HCT116 (cell line): ENCODE results near the gene GALT.
A peak's percentile ranks its signal among the peaks of the same experiment; 100 is the strongest.

ENCODE experiments used
- EGR1 ChIP-seq: IDR thresholded peaks from 2 replicates; pipeline ENCODE4 v1.6.1; 2012; ENCODE audit warnings: low read depth
- POLR2A ChIP-seq: IDR thresholded peaks from 2 replicates; pipeline ENCODE4 v1.7.0; 2011; ENCODE audit warnings: borderline replicate concordance; ENCODE audit not compliant: insufficient read depth, insufficient read length; ENCODE audit errors: extremely low read depth
- TF ChIP-seq, protein P1 (sequence below), 3 experiments: fragments of 200-600 bp in 1 of 3; sonication (generic) in 1 of 3; IDR thresholded peaks in 2 of 3; conservative IDR thresholded peaks in 1 of 3; 2 replicates each; pipeline ENCODE4 v1.5.1; 2012 to 2017; ENCODE audit warnings: low read depth in 2 of 3, low read length in 2 of 3, antibody characterized with exemption in 1 of 3, borderline replicate concordance in 1 of 3, control low read depth in 1 of 3, mild to moderate bottlenecking in 1 of 3, mixed read lengths in 1 of 3, mixed run types in 1 of 3, moderate library complexity in 1 of 3; ENCODE audit not compliant: insufficient read depth in 1 of 3

DNA sequence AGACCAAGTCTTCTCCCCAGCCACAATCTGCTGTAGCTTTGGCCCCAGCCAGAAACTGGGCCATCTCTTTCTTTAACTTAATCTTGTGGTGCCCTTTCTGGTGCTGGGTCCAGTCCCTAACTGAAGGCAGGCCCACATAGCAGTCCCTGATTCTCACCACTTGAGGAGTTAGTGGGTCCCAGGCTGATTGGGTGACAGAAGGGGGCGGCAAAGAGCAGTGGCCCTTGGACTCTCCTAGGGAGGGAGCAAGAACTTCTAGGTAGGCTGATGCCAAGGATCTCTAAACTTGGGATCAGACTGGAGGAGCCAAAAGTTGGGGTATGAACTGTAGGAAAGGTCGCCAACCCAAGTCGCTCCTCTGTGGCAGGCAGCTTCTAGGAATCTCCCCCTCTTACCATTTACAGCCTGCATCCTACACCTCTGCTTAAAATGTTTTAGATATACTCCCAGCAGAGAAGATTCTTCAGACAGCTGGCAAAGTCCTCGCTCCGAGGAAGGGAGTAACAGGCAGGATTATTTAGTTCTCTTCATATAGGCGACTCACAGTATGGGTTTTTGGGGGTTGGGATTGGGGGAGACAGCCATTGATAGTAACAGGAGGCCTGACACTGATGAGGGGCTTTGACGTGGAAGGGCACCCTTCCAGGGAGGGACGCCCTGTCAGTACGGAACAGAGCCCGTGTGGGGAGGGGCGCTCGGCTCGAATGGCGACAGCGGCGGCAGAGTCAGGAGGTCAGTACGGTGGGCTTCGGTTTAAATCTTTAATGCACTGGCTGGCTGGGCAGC lies 18.0 kb downstream of the GALT start:
- TF ChIP-seq, protein P1, sequence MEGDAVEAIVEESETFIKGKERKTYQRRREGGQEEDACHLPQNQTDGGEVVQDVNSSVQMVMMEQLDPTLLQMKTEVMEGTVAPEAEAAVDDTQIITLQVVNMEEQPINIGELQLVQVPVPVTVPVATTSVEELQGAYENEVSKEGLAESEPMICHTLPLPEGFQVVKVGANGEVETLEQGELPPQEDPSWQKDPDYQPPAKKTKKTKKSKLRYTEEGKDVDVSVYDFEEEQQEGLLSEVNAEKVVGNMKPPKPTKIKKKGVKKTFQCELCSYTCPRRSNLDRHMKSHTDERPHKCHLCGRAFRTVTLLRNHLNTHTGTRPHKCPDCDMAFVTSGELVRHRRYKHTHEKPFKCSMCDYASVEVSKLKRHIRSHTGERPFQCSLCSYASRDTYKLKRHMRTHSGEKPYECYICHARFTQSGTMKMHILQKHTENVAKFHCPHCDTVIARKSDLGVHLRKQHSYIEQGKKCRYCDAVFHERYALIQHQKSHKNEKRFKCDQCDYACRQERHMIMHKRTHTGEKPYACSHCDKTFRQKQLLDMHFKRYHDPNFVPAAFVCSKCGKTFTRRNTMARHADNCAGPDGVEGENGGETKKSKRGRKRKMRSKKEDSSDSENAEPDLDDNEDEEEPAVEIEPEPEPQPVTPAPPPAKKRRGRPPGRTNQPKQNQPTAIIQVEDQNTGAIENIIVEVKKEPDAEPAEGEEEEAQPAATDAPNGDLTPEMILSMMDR (IDR thresholded peaks at IDR 0.05 in 2 of 3, conservative IDR thresholded peaks at IDR 0.05 in 1 of 3; ENCODE audit: borderline replicate concordance in 1 of 3, insufficient read depth in 1 of 3, low read depth in 2 of 3, low read length in 2 of 3): peak; percentile 95 to 98 (median 97)
- TF ChIP-seq POLR2A: no peak
- no peak for TF ChIP-seq EGR1
